Type B pancreatic cell (in vitro differentiated cells): Measurements from ENCODE around the gene MED4. TPM values are rescaled to one million over a fixed set of nuclear protein-coding genes. Genes with fewer than 3 reads are reported as not detected.

Experiments
- DNase-seq: peaks from one replicate; pipeline ENCODE4 v3.0.0; 2021; ENCODE audit warnings: mixed read lengths; ENCODE audit not compliant: unreplicated experiment; ENCODE audit errors: extremely low spot score
- H3K27ac Mint-ChIP-seq: 2 replicates; pipeline ENCODE4 v1.8.0; 2021; ENCODE audit warnings: mild to moderate bottlenecking, mixed read lengths
- H3K27me3 Mint-ChIP-seq: 2 replicates; pipeline ENCODE4 v1.8.0; 2021; ENCODE audit warnings: mixed read lengths
- H3K36me3 Mint-ChIP-seq: 2 replicates; pipeline ENCODE4 v1.8.0; 2021; ENCODE audit warnings: mixed read lengths
- H3K4me1 Mint-ChIP-seq: one replicate; pipeline ENCODE4 v1.8.0; 2021; ENCODE audit warnings: mixed read lengths; ENCODE audit not compliant: unreplicated experiment
- H3K4me3 Mint-ChIP-seq: 2 replicates; pipeline ENCODE4 v1.8.0; 2021; ENCODE audit warnings: mild to moderate bottlenecking, mixed read lengths
- H3K9me3 Mint-ChIP-seq: 2 replicates; pipeline ENCODE4 v1.8.0; 2021; ENCODE audit warnings: mixed read lengths
- total RNA-seq: library from RNA; stranded (reverse); gene quantifications from 2 replicates; pipeline ENCODE4 v1.2.1, GENCODE V29; 2021; ENCODE audit warnings: low replicate concordance
- TF ChIP-seq, protein P1 (sequence below): fragments of 200-600 bp; sonication (generic); conservative IDR thresholded peaks from 2 replicates; pipeline ENCODE4 v1.5.0; 2021; ENCODE audit warnings: antibody characterized with exemption, mild to moderate bottlenecking

The MED4 gene
- total RNA-seq, 1 donor from 2014 or later: 53.1 TPM

DNA sequence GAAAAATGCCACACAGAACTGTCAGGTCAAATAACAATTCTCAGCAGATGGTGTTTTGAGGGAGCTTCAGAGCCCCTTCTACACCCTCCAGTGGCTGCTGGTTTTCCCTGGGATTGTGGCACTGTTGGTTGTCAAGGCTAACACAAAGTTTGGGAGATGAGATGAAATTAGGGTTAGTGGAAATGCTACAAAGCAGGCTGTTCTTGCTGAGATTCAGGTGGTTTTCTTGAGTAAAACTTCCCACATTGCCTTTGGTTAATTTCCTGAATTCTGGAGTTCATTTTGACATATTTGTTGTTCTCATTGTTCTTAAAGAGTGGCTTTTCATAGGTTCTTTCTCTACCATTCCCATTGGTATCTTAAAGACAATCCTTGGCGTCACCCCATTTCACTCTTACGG lies 22.1 kb downstream of the MED4 start:
- DNase-seq: no peak
- TF ChIP-seq, protein P1, sequence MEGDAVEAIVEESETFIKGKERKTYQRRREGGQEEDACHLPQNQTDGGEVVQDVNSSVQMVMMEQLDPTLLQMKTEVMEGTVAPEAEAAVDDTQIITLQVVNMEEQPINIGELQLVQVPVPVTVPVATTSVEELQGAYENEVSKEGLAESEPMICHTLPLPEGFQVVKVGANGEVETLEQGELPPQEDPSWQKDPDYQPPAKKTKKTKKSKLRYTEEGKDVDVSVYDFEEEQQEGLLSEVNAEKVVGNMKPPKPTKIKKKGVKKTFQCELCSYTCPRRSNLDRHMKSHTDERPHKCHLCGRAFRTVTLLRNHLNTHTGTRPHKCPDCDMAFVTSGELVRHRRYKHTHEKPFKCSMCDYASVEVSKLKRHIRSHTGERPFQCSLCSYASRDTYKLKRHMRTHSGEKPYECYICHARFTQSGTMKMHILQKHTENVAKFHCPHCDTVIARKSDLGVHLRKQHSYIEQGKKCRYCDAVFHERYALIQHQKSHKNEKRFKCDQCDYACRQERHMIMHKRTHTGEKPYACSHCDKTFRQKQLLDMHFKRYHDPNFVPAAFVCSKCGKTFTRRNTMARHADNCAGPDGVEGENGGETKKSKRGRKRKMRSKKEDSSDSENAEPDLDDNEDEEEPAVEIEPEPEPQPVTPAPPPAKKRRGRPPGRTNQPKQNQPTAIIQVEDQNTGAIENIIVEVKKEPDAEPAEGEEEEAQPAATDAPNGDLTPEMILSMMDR: no peak
- Mint-ChIP-seq H3K4me1 (no peaks in the 10 kb centered on the region), H3K27me3 (no peaks in the 10 kb centered on the region), H3K9me3 (peaks cover 16% of the 10 kb centered on the region), H3K36me3 (peaks cover 77% of the 10 kb centered on the region), H3K4me3 (no peak overlapping the region), H3K27ac (no peak overlapping the region)

DNA sequence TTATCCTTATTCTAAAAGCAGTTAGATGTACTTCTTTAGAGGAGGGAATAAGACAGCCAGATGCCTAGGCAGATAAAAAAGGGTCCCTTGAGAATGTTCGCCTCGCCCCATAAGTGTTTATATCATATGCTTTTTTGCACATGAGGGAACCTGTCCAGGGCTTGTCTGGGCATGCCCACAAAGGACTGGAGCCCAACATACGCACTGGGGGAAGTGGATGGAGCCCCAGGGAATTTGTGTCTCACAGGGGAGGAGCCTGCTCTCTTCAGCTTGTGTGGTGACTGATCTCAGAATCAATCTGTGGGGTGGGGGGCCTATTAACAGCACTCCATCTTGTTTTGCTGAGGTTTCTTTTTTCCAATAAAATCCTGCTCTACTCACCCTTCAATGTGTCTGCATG lies 22.6 kb downstream of the MED4 start:
- no peak overlapping the region for H3K4me3 Mint-ChIP-seq
- peaks cover 16% of the 10 kb centered on the region for H3K9me3 Mint-ChIP-seq
- TF ChIP-seq, protein P1: no peak
- H3K27ac Mint-ChIP-seq: peak overlapping the region; percentile 50
- no peaks in the 10 kb centered on the region for H3K4me1 Mint-ChIP-seq
- no peak for DNase-seq
- no peaks in the 10 kb centered on the region for H3K27me3 Mint-ChIP-seq
- peaks cover 82% of the 10 kb centered on the region for H3K36me3 Mint-ChIP-seq

DNA sequence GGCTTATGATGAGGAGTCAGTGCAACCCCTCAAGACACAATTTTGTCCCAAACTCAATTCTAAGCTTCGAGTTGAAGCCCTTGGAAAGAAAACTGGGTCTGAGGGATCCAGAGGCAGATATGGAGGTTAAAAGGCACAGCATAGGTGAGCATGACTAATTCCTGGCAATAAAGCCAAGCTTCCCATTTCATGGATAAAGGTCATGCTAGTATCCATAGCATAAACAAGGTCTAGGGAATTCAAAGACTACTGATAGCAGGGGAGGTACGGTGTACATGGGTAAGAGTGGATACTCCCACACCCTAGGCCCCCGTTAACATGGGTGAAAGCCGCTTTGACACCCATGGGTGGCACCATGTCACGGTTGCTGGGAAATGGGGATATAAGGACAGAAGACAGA lies 24.0 kb downstream of the MED4 start:
- Mint-ChIP-seq H3K27ac (no peak overlapping the region), H3K4me1 (no peaks in the 10 kb centered on the region), H3K4me3 (no peak overlapping the region), H3K9me3 (peaks cover 16% of the 10 kb centered on the region), H3K27me3 (no peaks in the 10 kb centered on the region), H3K36me3 (peaks cover 89% of the 10 kb centered on the region)
- DNase-seq: no peak
- TF ChIP-seq, protein P1: no peak

DNA sequence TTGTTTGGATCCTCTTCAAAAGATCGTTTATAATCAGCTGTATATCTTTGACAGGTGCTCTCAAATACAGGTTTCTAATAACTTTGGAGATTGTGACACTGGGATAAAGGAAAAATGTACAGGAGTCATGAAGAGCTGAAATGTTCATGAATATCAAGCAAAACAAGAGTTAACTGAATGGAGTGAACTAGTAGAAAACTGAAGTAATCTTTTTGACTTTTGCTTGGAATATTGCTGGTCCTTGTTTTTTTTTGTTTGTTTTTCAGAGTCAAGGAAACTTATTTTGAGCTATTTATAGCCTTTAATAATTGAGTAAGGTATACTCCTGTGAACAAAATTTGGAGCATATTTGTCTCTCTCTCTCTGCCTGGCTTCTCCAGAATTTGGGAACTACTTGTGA lies 25.3 kb downstream of the MED4 start:
- Mint-ChIP-seq H3K4me1 (no peaks in the 10 kb centered on the region), H3K36me3 (peaks cover 84% of the 10 kb centered on the region), H3K4me3 (no peak overlapping the region), H3K9me3 (peaks cover 16% of the 10 kb centered on the region), H3K27me3 (no peaks in the 10 kb centered on the region), H3K27ac (no peak overlapping the region)
- TF ChIP-seq, protein P1: no peak
- no peak for DNase-seq

DNA sequence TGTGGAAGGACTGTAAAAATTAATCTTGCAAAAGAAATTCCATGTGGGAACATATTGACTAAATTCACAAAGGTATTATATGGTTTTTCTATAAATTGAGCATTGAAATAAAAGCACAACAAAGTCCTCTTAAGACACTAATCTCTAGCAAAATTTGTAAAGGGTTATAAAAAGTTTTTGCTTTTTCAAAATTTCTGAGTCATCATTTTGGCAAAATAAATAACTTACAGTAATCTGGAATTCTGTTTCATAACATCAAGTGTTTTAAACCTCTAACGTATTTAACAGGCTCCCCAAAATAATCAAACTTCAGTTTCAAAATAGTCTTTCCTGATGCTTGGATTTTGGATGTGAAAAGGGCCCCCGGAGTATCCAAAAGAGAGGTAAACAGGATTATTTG lies 26.0 kb downstream of the MED4 start:
- Mint-ChIP-seq H3K4me3 (no peak overlapping the region), H3K4me1 (no peaks in the 10 kb centered on the region), H3K9me3 (peaks cover 16% of the 10 kb centered on the region), H3K27ac (no peak overlapping the region), H3K27me3 (no peaks in the 10 kb centered on the region), H3K36me3 (peaks cover 78% of the 10 kb centered on the region)
- no peak for DNase-seq
- TF ChIP-seq, protein P1: no peak

DNA sequence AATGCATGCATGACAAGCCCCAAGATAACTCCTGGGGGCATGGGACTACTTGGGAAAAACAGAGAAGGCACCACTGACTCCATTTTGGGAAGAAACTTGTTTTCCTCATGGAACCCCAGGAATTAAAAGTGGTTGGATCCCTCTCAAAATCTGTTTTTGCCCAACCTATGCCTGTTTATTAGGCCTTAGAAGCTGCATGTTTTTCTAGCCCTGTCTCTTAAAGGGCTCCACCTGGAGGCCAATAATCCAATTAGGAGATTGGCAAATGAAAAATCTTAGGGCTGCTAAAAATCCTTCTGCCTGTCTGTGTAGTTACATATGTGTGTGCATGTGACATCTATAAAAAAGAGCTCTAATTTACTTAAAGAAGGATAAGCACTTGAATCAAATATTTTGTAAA lies 26.9 kb downstream of the MED4 start:
- no peak overlapping the region for H3K27ac Mint-ChIP-seq
- H3K36me3 Mint-ChIP-seq: peaks cover 69% of the 10 kb centered on the region
- DNase-seq: no peak
- H3K27me3 Mint-ChIP-seq: no peaks in the 10 kb centered on the region
- no peak overlapping the region for H3K4me3 Mint-ChIP-seq
- TF ChIP-seq, protein P1: peak; percentile 21
- no peaks in the 10 kb centered on the region for H3K4me1 Mint-ChIP-seq
- H3K9me3 Mint-ChIP-seq: peaks cover 16% of the 10 kb centered on the region
